GM12872 (cell line): ENCODE data around the gene SERPINB7.

Source experiments
- CTCF ChIP-seq: IDR thresholded peaks from 3 replicates; pipeline ENCODE4 v1.5.1; 2011; ENCODE audit warnings: low read depth, mild to moderate bottlenecking, low read length, moderate library complexity; ENCODE audit not compliant: insufficient read depth

Gene SERPINB7

GRCh38 chr18:63775166-63775730 lies at the start of gene SERPINB7:
SERPINB7 (plus strand) TSS chr18:63775418; CDS start chr18:63782373, 6,955 bp downstream.
- no peak for TF ChIP-seq CTCF

- TF ChIP-seq CTCF, result no peak
Observed at GRCh38 chr18:63725682-63726480, 49.3 kb upstream of the SERPINB7 start.

GRCh38 chr18:63730773-63731172 lies 44.4 kb upstream of the SERPINB7 start:
- TF ChIP-seq CTCF, result no peak

- no peak for TF ChIP-seq CTCF
Observed at GRCh38 chr18:63731215-63731614, 44.0 kb upstream of the SERPINB7 start.

- TF ChIP-seq CTCF, result no peak
Observed at GRCh38 chr18:63736876-63737275, 38.3 kb upstream of the SERPINB7 start.

GRCh38 chr18:63741769-63742168 lies 33.4 kb upstream of the SERPINB7 start:
- no peak for TF ChIP-seq CTCF

- no peak for TF ChIP-seq CTCF
Observed at GRCh38 chr18:63747006-63747405, 28.2 kb upstream of the SERPINB7 start.
